ENCODE results near the gene TMEM91. TPM values are rescaled to one million over a fixed set of nuclear protein-coding genes. Genes with fewer than 3 reads are reported as not detected.
"Not testable (repeated sequence)": the region's sequence is repeated elsewhere in the genome, so short reads cannot be mapped to it uniquely, and the experiment has no call there.

TMEM91 gene
- total RNA-seq, 1 donor from 2014 or later, result 4.8 TPM

- Mint-ChIP-seq H3K9me3 (no peaks in the 10 kb centered on the region), H3K4me1 (ENCODE audit: low read depth) (peaks cover 26% of the 10 kb centered on the region), H3K27me3 (ENCODE audit: low read depth) (no peaks in the 10 kb centered on the region), H3K4me3 (ENCODE audit: low read depth) (peak overlapping the region; percentile 95), H3K27ac (no peak overlapping the region), H3K36me3 (ENCODE audit: low read depth) (peaks cover 11% of the 10 kb centered on the region)
- intact Hi-C loops (cut with micrococcal nuclease), result no loop called here
- no peak for DNase-seq (ENCODE audit: low spot score)
Observed at GRCh38 chr19:41399091-41399490, 22.8 kb downstream of the TMEM91 start.

DNA sequence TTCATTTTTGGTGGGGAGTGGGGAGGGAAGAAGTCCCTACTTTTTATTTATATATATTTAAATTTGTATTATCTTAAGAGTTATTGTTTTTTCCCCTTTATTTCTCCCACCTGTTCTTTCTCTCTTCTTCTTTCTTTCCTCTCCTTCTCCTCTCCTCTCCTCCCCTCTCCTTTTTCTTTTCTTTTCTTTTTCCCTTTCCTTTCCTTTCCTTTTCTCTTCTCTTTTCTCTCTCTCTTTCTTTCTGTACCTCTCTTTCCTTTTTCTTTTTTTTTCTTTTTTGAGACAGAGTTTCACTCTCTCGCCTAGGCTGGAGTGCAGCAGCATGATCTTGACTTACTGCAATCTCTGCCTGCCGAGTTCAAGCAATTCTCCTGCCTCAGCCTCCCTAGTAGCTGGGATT is 23.2 kb downstream of the TMEM91 start:
- intact Hi-C loops (cut with micrococcal nuclease), result no loop called here
- DNase-seq (ENCODE audit: low spot score), result no peak
- H3K9me3 Mint-ChIP-seq, result no peaks in the 10 kb centered on the region
- no peaks in the 10 kb centered on the region for H3K27me3 Mint-ChIP-seq (ENCODE audit: low read depth)
- peak overlapping the region; percentile 69 for H3K4me3 Mint-ChIP-seq (ENCODE audit: low read depth)
- peaks cover 26% of the 10 kb centered on the region for H3K4me1 Mint-ChIP-seq (ENCODE audit: low read depth)
- H3K36me3 Mint-ChIP-seq (ENCODE audit: low read depth), result peaks cover 11% of the 10 kb centered on the region
- H3K27ac Mint-ChIP-seq, result no peak overlapping the region

- intact Hi-C loops (cut with micrococcal nuclease), result no loop called here
- no peaks in the 10 kb centered on the region for H3K27me3 Mint-ChIP-seq (ENCODE audit: low read depth)
- no peak overlapping the region for H3K4me3 Mint-ChIP-seq (ENCODE audit: low read depth)
- no peaks in the 10 kb centered on the region for H3K9me3 Mint-ChIP-seq
- peaks cover 3% of the 10 kb centered on the region for H3K36me3 Mint-ChIP-seq (ENCODE audit: low read depth)
- peaks cover 16% of the 10 kb centered on the region for H3K4me1 Mint-ChIP-seq (ENCODE audit: low read depth)
- DNase-seq (ENCODE audit: low spot score), result no peak
- H3K27ac Mint-ChIP-seq, result no peak overlapping the region
Observed at GRCh38 chr19:41401483-41401882, 25.1 kb downstream of the TMEM91 start.

DNA sequence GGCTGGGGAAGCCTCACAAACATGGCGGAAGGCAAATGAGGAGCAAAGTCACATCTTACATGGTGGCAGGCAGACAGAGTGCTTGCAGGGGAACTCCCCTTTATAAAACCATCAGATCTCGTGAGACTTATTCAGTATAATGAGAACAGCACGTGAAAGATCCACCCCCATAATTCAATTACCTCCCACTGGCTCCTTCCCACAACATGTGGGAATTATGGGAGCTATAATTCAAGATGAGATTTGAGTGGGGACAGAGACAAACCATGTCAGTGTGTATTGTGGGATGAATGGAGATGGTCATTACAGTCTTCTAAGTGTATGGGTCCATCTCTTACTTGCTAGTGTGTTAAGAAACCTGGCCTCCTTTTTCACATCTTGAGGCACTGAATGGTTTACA is 25.7 kb downstream of the TMEM91 start:
- intact Hi-C loops (cut with micrococcal nuclease), result no loop called here
- H3K4me3 Mint-ChIP-seq (ENCODE audit: low read depth), result no peak overlapping the region
- no peak for DNase-seq (ENCODE audit: low spot score)
- no peaks in the 10 kb centered on the region for H3K9me3 Mint-ChIP-seq
- H3K27me3 Mint-ChIP-seq (ENCODE audit: low read depth), result no peaks in the 10 kb centered on the region
- H3K27ac Mint-ChIP-seq, result no peak overlapping the region
- peaks cover 15% of the 10 kb centered on the region for H3K4me1 Mint-ChIP-seq (ENCODE audit: low read depth)
- peaks cover 3% of the 10 kb centered on the region for H3K36me3 Mint-ChIP-seq (ENCODE audit: low read depth)

- Mint-ChIP-seq H3K4me1 (ENCODE audit: low read depth) (peaks cover 10% of the 10 kb centered on the region), H3K27me3 (ENCODE audit: low read depth) (no peaks in the 10 kb centered on the region), H3K4me3 (ENCODE audit: low read depth) (no peak overlapping the region), H3K27ac (no peak overlapping the region), H3K9me3 (no peaks in the 10 kb centered on the region), H3K36me3 (ENCODE audit: low read depth) (peaks cover 3% of the 10 kb centered on the region)
- DNase-seq (ENCODE audit: low spot score), result no peak
- intact Hi-C loops (cut with micrococcal nuclease), result no loop called here
Observed at GRCh38 chr19:41403181-41403970, 27.0 kb downstream of the TMEM91 start.

- no peak overlapping the region for H3K27ac Mint-ChIP-seq
- H3K36me3 Mint-ChIP-seq (ENCODE audit: low read depth), result peaks cover 3% of the 10 kb centered on the region
- no peak overlapping the region for H3K4me3 Mint-ChIP-seq (ENCODE audit: low read depth)
- no peak for DNase-seq (ENCODE audit: low spot score)
- H3K27me3 Mint-ChIP-seq (ENCODE audit: low read depth), result no peaks in the 10 kb centered on the region
- peaks cover 7% of the 10 kb centered on the region for H3K4me1 Mint-ChIP-seq (ENCODE audit: low read depth)
- intact Hi-C loops (cut with micrococcal nuclease), result no loop called here
- H3K9me3 Mint-ChIP-seq, result no peaks in the 10 kb centered on the region
Observed at GRCh38 chr19:41405776-41406175, 29.4 kb downstream of the TMEM91 start.

DNA sequence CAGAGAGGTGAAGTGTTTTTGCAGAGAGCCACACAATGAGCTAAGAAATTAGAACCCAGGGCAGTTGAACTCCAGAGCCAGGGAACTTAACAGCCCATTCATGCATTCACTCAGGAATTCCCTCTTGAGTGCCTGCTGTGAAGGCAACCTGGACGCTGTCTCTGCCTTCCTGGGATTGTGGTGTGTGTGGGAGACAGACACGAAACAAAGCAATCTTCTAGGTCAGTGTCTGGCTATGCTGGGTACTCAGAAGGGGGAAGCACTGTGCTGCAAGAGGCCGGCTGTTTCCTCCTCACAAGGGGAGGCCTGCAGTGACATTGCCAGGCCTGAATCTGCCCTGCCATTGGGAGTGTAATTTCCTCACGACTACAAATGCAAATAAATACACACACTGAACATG is 30.9 kb downstream of the TMEM91 start:
- no peaks in the 10 kb centered on the region for H3K27me3 Mint-ChIP-seq (ENCODE audit: low read depth)
- no peaks in the 10 kb centered on the region for H3K9me3 Mint-ChIP-seq
- no peak for DNase-seq (ENCODE audit: low spot score)
- intact Hi-C loops (cut with micrococcal nuclease), result no loop called here
- peaks cover 7% of the 10 kb centered on the region for H3K4me1 Mint-ChIP-seq (ENCODE audit: low read depth)
- peaks cover 3% of the 10 kb centered on the region for H3K36me3 Mint-ChIP-seq (ENCODE audit: low read depth)
- no peak overlapping the region for H3K27ac Mint-ChIP-seq
- no peak overlapping the region for H3K4me3 Mint-ChIP-seq (ENCODE audit: low read depth)

- Mint-ChIP-seq H3K9me3 (no peaks in the 10 kb centered on the region), H3K36me3 (ENCODE audit: low read depth) (peaks cover 3% of the 10 kb centered on the region), H3K27ac (no peak overlapping the region), H3K4me1 (ENCODE audit: low read depth) (peaks cover 7% of the 10 kb centered on the region), H3K27me3 (ENCODE audit: low read depth) (no peaks in the 10 kb centered on the region), H3K4me3 (ENCODE audit: low read depth) (no peak overlapping the region)
- intact Hi-C loops (cut with micrococcal nuclease), result no loop called here
- no peak for DNase-seq (ENCODE audit: low spot score)
Observed at GRCh38 chr19:41408256-41408655, 31.9 kb downstream of the TMEM91 start.

- H3K27me3 Mint-ChIP-seq (ENCODE audit: low read depth); H3K36me3 Mint-ChIP-seq (ENCODE audit: low read depth); H3K4me3 Mint-ChIP-seq (ENCODE audit: low read depth); H3K27ac Mint-ChIP-seq; intact Hi-C loops (cut with micrococcal nuclease); DNase-seq (ENCODE audit: low spot score); H3K9me3 Mint-ChIP-seq; H3K4me1 Mint-ChIP-seq (ENCODE audit: low read depth): not testable (repeated sequence)
Observed at GRCh38 chr19:41408846-41409245, 32.5 kb downstream of the TMEM91 start.

DNA sequence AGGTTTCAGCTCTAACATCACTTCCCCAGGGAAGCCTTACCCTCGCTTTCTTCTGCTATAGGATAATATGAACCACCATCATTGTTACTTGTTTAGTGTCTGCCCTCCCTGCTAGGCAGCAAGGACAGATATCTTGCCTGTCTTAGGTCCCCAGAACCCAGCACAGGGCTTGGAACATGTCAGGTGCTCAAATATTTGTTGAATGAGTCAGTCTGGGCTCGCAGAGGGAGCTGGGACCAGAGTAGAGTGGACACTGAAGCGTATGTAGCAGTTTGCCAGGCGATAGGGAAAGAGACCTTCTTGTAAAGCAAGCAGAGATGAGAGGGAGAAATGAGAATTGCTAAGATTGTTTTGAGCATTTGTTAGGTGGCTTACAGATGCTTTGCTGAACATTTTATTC is 33.0 kb downstream of the TMEM91 start:
- H3K9me3 Mint-ChIP-seq, result no peaks in the 10 kb centered on the region
- intact Hi-C loops (cut with micrococcal nuclease), result no loop called here
- no peak for DNase-seq (ENCODE audit: low spot score)
- H3K4me3 Mint-ChIP-seq (ENCODE audit: low read depth), result no peak overlapping the region
- no peaks in the 10 kb centered on the region for H3K27me3 Mint-ChIP-seq (ENCODE audit: low read depth)
- peaks cover 7% of the 10 kb centered on the region for H3K4me1 Mint-ChIP-seq (ENCODE audit: low read depth)
- no peak overlapping the region for H3K27ac Mint-ChIP-seq
- peaks cover 5% of the 10 kb centered on the region for H3K36me3 Mint-ChIP-seq (ENCODE audit: low read depth)

GRCh38 chr19:41410336-41411054 is 34.2 kb downstream of the TMEM91 start:
- H3K27me3 Mint-ChIP-seq (ENCODE audit: low read depth), result no peaks in the 10 kb centered on the region
- intact Hi-C loops (cut with micrococcal nuclease), result no loop called here
- no peak overlapping the region for H3K27ac Mint-ChIP-seq
- H3K9me3 Mint-ChIP-seq, result no peaks in the 10 kb centered on the region
- no peak overlapping the region for H3K4me3 Mint-ChIP-seq (ENCODE audit: low read depth)
- H3K36me3 Mint-ChIP-seq (ENCODE audit: low read depth), result peaks cover 5% of the 10 kb centered on the region
- no peak for DNase-seq (ENCODE audit: low spot score)
- peaks cover 7% of the 10 kb centered on the region for H3K4me1 Mint-ChIP-seq (ENCODE audit: low read depth)

GRCh38 chr19:41411100-41411967 is 35.0 kb downstream of the TMEM91 start:
- intact Hi-C loops (cut with micrococcal nuclease), result no loop called here
- Mint-ChIP-seq H3K9me3 (no peaks in the 10 kb centered on the region), H3K4me3 (ENCODE audit: low read depth) (no peak overlapping the region), H3K36me3 (ENCODE audit: low read depth) (peaks cover 7% of the 10 kb centered on the region), H3K4me1 (ENCODE audit: low read depth) (peaks cover 7% of the 10 kb centered on the region), H3K27ac (no peak overlapping the region), H3K27me3 (ENCODE audit: low read depth) (no peaks in the 10 kb centered on the region)
- no peak for DNase-seq (ENCODE audit: low spot score)

DNA sequence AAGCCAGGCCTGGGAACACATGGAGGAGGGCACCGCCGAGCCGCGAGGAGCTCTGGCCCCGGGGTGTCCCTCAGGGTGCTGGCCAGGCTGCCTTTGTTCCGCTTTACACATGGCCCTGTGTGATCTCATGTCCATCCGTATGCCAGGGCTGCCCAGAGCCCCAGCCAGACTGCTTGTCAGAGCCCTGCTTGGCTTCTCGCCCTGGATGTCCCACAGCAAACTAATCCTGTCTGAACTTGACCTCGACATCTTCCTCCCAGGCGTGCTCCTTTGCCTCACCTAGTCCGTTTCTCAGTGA is 35.6 kb downstream of the TMEM91 start:
- no peak for DNase-seq (ENCODE audit: low spot score)
- Mint-ChIP-seq H3K36me3 (ENCODE audit: low read depth) (peaks cover 8% of the 10 kb centered on the region), H3K9me3 (no peaks in the 10 kb centered on the region), H3K4me3 (ENCODE audit: low read depth) (no peak overlapping the region), H3K4me1 (ENCODE audit: low read depth) (peaks cover 7% of the 10 kb centered on the region), H3K27me3 (ENCODE audit: low read depth) (no peaks in the 10 kb centered on the region), H3K27ac (no peak overlapping the region)
- intact Hi-C loops (cut with micrococcal nuclease), result no loop called here

Measured in activated T-helper 2 cell treated with anti-CD3 and anti-CD28 coated beads, Interferon-gamma antibody, Interleukin-2, Interleukin-4, amounts not matched to agents 10 μg/mL and 5 μg/mL and 100 μg/mL, durations not matched to agents 14 hours and 24 hours and 36 hours (primary cell).